Measurements from ENCODE around the gene C1QBP.
"Not testable (repeated sequence)": the region's sequence is repeated elsewhere in the genome, so short reads cannot be mapped to it uniquely, and the experiment has no call there.

Gene C1QBP, protein sequence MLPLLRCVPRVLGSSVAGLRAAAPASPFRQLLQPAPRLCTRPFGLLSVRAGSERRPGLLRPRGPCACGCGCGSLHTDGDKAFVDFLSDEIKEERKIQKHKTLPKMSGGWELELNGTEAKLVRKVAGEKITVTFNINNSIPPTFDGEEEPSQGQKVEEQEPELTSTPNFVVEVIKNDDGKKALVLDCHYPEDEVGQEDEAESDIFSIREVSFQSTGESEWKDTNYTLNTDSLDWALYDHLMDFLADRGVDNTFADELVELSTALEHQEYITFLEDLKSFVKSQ

DNA sequence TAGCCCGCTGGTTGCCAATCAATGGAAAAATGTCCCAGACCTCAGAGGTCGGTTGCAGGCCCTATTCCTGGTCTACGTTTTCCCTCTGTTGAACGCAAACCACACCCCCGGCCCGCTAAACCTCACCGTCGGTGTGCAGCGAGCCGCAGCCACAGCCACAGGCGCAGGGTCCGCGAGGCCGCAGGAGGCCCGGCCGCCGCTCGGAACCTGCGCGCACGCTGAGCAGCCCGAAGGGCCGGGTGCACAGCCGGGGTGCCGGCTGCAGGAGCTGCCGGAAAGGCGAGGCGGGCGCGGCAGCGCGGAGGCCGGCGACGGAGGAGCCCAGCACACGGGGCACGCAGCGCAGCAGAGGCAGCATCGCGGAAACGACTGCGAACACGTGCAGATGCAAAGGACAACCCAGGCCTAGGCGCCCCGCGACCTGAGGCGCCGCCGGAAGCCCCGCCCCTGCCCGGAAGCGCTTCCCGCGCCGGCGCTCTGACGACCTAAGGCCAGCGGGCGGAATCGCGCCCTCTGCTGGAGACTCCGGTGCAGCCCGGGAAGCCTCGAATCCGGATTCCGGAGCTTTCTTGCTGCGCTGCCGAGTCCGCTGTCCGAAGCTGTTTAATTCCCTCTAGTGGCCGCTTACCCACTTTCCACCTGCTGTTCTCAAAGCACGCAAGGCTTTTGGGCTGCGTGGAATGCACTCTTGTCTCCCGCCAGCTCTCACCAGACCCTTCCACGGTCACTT is at the start of gene C1QBP:
Gene C1QBP (minus strand): TSS at position 440 of the 730 bp plus-strand sequence. CDS start 82 bp downstream, at position 358.
- DNase-seq (ENCODE audit: extremely low read depth in 1 of 2, low read depth in 1 of 2), result peak; percentile 67 to 89

DNA sequence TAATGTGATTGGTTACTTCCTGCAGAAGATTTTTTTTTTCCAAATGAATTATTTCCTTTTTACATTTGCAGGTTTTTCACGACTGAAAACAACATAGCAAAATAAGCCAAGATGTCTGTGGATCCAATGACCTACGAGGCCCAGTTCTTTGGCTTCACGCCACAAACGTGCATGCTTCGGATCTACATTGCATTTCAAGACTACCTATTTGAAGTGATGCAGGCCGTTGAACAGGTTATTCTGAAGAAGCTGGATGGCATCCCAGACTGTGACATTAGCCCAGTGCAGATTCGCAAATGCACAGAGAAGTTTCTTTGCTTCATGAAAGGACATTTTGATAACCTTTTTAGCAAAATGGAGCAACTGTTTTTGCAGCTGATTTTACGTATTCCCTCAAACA is 49.8 kb upstream of the C1QBP start:
- no peak for DNase-seq (ENCODE audit: extremely low read depth in 1 of 2, low read depth in 1 of 2)

DNA sequence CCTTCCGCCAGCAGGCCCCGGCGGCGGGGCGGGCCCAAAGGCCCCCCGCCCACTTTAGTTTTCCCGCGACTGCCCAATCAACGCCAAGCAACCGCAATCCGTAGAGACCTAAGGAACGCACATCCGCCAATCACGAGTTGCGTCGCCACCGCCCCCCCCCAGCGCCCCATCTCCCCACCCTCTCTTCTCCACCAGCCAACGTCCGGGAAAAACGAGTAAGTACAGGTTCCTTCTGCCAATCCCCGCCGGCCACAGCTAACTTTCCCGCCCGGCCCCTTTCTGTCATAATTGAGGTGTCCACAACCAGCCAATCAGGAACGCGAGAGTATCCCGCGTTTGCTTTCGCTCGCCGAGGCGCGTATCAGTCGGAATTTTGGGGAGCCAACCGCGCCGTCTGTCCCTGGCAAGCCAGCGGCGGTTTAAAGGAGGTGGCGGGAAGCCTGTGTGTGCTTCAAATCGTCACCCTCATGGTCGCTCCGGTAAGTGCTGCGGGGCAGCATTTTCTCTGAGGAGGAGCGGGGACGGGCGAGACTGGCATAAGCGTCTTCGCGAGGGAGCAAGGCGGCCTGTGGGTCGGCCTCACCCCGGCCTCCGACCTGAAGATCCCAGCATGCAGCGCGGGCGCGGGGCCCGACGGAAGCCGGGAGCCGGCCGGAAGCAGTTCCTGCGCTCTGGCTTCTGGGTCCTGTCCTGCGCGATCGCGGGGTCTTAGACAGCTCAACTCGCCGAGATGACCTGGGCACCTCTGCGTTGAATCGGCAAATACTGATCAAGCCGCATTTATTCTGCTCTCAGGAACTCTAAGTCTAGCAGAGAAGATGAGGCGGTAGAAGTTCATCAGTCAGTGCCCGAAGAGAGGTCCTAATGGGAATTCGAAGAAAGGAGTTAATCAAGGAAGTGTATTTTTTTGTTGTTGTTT is 47.5 kb upstream of the C1QBP start, which contains the start of gene MIS12:
Gene MIS12 (plus strand): TSS at position 361 of the 919 bp plus-strand sequence. CDS start 2,297 bp downstream, outside the sequence.
- peak; percentile 88 to 95 for DNase-seq (ENCODE audit: extremely low read depth in 1 of 2, low read depth in 1 of 2)

DNA sequence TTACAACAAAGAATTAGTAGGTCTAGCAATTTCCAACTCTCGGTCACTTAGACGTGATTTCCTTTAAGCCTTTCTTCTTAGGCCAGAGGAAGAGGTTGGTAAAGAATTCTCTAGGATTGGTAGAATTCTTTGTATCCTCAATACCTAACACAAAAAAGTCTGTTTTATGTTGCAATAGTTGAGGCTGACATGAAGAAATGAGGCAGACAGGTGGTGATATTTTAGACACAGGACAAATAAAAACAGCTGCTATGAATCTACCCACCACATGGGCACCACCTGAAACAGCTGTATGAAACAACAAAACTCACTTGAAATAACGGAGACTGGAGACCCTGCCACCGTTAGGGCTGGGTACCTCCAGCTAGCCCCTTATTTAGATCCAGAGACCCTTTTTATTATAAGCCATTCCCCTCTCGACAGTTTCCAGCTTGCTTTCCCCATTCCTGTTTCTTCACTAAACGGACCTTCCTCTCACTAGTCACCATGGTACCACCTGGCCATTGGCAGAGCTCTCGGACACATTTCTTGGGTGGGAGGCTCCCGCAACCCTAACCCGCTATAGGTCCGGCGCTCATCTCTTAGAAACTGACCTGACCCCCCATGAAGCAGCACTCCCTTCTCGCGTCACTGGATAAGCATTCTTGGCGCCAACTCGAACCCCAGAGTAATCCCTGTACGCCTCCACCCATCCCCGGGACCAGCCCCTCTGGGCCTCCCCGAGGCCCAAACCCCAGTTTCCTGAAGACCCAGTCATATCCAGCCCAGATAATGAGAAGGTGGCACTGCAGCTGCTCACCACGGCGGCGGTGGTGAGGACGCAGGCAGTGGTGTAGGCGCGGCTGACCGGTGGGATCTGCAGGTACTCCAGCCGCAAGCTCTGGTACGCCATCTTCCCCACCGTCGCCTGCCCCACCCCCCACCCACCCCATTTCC is 46.6 kb upstream of the C1QBP start, which contains the start of gene DERL2:
Gene DERL2 (minus strand): TSS at position 909 of the 936 bp plus-strand sequence. CDS start 17 bp downstream, at position 892.
- no peak for DNase-seq (ENCODE audit: extremely low read depth in 1 of 2, low read depth in 1 of 2)

DNA sequence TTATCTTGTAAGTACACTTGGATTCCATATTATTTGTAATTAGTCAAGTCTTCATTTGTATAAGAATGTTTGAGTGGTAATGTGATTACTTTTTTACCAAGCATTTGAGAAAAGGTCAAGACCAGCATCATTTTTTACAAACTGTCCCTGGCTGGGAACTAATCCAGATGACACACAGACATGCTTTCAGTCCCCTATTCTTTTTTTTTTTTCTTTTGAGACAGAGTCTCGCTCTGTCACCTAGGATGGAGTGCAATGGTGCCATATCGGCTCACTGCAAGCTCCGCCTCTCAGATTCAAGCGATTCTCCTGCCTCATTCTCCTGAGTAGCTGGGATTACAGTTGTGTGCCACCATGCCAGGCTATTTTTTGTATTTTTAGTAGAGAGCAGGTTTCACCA is 42.5 kb upstream of the C1QBP start:
- no peak for DNase-seq (ENCODE audit: extremely low read depth in 1 of 2, low read depth in 1 of 2)

DNA sequence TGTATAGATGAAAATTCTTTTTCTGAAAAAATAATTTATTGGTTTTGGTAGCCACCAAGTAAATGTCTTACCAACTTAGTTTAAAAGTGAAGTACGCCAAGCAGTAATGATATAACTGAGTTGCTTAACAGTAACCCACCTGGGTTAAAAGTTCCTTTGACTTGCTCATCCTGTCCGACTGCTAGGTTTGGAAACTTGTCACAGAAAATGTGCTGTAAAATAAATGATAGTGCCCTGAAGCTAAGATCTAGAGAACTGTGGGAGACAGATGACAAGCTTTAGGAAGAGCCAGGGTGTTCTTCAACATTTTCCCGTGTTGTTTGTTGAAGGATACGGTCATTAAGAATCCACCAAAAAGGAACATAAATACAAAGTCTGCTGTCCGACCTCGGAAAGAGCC is 42.0 kb upstream of the C1QBP start:
- DNase-seq (ENCODE audit: extremely low read depth in 1 of 2, low read depth in 1 of 2), result no peak

DNA sequence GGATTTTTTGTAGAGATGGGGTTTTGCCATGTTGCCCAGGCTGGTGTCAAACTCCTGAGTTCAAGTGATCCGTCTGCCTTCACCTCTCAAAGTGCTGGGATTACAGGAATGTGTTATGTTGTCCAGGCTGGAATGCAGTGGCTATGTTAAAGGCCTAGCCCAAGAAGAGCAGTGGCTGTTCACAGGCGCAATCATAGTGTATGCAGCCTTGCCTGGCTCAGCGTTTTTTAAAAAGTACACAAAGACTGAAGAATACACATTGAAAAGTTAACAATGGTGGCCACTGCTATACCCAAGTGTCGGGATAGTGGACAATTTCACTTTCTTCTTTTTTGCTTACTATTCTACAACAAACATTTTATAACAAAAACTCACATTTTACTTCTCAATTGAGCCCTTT is 40.0 kb upstream of the C1QBP start:
- DNase-seq (ENCODE audit: extremely low read depth in 1 of 2, low read depth in 1 of 2), result no peak

DNA sequence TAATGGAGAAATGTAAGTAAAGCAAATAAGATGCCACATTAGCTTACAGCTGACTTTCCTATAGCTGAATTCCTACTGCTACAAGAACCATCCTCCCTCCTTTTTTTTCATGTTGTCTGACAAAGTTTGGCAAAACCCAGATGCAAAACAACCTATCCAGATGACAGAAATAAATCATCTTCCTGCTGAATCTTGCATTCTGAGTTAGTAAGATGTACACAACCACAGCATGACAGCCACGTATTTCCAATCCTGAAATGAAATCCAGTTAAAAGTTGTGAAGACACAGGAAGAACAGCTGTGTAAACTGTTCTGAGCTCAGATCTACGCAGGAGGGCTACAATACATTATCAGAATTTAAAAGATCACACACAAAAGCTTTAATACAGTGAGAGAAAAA is 35.0 kb upstream of the C1QBP start:
- DNase-seq (ENCODE audit: extremely low read depth in 1 of 2, low read depth in 1 of 2), result no peak

DNA sequence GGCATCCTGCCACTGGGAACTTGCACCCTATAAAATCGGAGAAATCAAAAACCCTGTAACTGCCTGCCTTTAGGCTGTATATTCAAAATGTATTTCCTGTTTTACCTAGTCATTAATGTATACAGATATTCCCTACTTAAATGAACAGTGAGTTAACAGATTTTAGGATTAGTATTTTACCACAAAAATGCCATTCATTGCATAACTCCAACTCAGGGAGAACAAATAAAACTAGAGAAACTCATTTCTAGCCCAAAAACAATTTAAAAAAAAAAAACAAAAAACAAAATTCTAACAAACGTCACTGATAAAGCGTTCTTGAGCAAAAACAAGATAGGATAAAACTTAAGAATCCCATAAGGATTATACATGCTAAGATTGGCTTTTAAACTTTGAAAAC is 33.6 kb upstream of the C1QBP start:
- no peak for DNase-seq (ENCODE audit: extremely low read depth in 1 of 2, low read depth in 1 of 2)

DNA sequence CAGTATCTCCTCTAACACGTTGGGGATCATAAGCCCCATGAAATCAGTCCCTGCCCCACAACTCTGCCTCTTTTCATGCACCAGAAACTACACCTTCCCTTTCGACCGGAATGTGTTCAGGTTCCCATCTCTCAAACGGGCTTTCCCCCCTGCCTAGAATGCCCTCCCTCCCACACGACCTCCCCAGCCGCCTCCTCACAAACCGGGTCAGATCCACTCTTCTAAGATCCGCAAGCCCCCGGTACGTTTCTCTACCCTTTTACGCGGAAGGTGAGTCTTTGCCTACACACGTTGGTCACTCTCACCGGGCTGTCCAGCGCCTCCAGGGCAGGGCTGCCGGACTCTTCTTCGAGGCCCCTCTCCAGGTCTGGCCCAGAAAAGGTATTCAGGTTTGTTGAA is 29.1 kb upstream of the C1QBP start:
- DNase-seq (ENCODE audit: extremely low read depth in 1 of 2, low read depth in 1 of 2), result no peak

DNA sequence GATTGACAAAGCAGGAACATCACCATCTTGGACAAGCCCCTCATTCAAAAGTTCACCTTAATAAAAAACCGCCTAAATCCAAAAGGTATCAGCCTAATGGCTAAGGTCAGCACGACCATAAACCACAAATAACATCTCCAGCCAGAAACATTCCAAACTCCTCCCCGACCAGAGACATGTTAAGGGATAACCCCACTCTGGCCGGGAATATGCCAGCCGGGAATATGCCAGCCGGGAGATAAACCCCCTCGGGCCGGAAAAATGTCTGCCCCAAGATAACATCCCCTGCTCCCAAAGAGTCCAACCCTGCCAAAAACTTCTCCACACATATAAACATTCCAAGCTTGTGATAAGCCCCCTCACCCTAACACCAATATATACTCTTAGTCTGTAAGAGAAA is 28.5 kb upstream of the C1QBP start:
- no peak for DNase-seq (ENCODE audit: extremely low read depth in 1 of 2, low read depth in 1 of 2)

DNA sequence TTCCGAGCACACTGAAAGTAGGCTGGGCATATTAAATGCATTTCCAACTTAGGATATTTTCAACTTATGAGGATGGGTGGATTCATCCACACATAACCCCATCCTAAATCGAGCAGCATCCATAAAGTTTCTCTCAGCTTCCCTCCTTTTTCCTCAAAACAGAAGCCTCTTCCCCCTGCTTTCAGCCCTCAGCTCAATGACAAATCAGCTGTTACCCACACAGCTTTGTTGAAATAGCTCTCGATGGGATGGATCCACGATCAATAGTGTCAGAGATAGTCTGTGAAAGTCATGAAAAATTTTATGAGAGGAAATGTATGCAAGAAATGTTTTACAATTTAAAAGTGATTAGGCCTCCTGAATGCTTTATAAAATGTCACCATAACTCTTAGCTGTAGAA is 27.3 kb upstream of the C1QBP start:
- no peak for DNase-seq (ENCODE audit: extremely low read depth in 1 of 2, low read depth in 1 of 2)

DNA sequence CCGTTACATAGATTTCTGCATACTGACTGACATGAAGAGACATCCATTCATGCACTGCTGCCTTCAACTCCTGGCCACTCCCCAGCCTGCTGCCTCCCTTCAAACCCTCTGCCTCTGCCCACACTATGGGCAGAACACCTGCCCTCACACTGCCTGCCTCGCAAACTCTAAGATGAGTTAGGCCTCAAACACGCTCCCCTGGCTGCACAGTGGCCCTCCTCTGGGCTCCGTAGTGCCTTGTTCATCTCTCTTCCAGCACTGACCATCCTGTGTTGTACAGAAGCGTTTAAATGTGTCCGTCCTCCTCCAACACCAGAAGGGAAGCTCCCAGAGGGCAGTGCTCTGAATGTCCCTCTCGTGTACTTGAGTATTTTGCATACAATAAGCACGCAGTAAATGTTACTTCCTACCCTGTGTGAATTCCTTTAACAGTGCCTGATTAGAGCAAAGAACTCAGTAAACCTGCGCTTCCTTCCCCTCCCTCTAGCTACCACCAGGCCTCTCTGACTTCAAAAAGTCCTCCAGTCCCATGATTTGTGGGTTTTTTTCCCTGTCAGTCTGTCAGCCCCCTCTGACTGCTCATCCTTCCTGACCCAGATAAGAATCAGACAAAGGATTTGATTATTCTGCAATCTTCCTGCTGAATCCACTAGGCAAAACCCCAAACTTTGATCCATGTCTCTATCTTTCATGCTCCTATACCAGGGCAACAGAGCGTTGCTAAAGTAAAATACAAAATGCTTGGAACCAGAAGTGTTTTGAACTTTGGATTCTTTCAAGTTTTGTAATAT is 26.0 kb upstream of the C1QBP start:
- no peak for DNase-seq (ENCODE audit: extremely low read depth in 1 of 2, low read depth in 1 of 2)

DNA sequence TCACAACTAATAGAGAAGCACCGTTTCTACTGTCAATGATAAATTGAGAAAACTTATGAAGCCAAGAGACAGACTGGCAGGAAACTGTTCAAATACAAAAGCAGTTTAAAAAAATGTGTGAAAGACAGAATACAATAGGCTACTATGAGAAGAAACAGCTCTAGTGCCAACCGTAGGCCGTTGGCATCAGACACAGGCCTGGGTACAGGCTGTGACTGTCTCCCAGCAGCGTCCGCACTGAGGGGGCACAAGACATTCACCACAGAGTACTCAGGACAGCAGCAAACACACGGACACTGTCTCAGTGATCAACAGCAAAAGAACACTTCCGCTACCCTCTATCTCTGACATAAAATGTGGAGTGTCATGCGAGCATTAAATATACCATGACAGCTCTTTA is 7.8 kb upstream of the C1QBP start:
- no peak for DNase-seq (ENCODE audit: extremely low read depth in 1 of 2, low read depth in 1 of 2)

DNA sequence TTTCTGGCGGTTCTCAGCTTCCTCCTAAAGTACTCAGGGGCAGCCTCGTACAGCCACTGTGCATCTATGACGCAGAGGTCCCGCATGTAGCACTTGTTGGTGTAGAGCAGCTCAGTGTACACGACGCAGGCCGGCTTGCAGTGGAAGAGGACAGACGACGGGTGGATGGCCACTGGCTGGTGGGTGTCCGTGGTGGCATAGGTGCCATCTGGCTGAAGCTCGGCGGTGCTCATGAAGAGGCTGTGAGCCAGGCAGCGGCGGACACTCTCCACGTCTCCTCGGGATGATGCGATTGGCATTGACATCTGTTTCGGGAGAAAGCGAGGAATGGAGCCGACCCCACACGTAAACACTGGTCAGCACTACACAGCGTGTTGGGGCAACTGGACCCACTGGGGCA is 5.3 kb upstream of the C1QBP start:
- DNase-seq (ENCODE audit: extremely low read depth in 1 of 2, low read depth in 1 of 2), result no peak

DNA sequence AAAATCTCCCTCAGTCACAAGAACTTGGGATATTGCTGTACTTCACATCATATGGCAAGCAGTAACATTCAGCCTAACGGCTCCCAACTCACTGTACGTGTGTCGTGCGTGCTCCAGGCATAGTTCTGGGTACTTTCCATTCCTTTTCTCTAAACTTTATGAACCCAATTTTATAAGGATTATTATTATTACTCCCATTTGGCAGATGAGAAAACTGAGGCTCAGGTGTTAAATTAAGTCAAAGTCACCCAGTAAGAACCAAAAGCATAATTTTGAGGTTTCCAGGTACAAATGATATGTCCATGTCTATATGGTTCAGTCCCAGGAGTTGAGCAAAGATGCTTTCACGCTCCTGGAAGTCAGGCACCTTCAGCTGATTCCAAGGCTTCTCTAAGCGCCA is 4.8 kb upstream of the C1QBP start:
- DNase-seq (ENCODE audit: extremely low read depth in 1 of 2, low read depth in 1 of 2), result no peak

DNA sequence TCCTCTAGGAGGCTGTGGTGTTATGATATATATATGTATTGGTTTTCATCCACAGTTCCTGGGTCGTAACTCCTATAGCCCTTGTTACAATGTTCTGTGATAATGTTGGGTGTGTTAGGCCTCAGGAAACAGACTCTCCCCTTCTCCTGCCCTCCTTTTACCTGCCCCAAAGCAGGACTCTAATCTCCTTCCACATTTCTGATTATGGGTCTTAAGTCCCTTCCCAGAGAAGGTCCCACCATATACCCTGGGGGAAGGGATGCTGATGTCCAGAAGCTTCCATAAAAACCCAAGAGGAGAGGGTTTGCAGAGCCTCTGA is 450 bp upstream of the C1QBP start:
- no peak for DNase-seq (ENCODE audit: extremely low read depth in 1 of 2, low read depth in 1 of 2)

DNA sequence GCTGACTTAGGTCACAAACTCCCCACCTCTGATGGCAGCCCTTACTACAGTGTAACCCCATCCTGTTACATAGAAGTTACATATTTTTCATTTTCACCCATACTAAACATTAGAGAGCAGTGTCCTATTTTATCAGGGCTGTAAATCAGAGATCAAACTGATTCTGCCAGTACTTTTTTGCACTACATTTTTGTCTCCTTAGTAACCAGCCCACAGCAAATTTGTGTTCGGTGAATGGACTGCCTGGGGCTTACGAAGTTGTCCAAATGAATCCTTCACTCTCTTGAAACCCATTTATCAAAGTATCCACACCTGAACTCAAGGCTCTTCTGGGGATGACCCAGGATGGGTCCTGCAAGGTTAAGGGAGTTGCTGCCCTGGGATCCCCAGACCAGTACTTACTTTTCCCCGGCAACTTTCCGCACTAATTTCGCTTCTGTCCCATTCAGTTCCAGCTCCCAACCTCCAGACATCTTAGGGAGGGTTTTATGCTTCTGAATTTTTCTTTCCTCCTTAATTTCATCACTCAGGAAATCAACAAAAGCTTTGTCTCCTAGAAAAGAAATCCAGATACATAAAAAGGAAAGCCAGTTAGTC is 1.1 kb downstream of the C1QBP start:
- DNase-seq (ENCODE audit: extremely low read depth in 1 of 2, low read depth in 1 of 2), result no peak

DNA sequence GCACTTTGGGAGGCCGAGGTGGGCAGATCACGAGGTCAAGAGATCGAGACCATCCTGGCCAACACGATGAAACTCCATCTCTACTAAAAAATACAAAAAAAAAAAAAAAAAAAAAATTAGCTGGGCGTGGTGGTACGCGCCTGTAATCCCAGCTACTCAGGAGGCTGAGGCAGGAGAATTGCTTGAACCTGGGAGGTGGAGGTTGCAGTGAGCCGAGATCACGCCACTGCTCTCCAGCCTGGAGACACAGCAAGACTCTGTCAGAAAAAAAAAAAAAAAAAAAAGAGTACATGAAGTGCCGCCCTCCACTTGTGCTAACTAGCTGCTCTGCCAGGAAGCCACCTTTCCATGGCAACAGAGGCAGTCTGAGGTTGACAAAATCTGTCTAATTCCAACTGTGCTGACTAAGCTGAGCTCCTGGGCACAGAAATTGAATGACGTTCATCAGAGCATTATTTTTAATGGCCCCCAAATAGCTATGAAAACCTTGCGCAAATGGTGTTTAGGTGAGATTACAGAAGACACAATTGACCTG is 3.1 kb downstream of the C1QBP start:
- not testable (repeated sequence) for DNase-seq (ENCODE audit: extremely low read depth in 1 of 2, low read depth in 1 of 2)

Data from activated CD8-positive, alpha-beta memory T cell treated with anti-CD3 and anti-CD28 coated beads for 1 hour (primary cell).